ENCODE results near the gene PIK3R1.

The PIK3R1 gene

GRCh38 chr5:68285075-68285840, 69.7 kb downstream of the PIK3R1 start:
- DNase-seq (ENCODE audit: low read depth, low spot score), result peak; percentile 68
- H3K4me3 ChIP-seq (ENCODE audit: low read length), result peak overlapping the region; percentile 17

DNA sequence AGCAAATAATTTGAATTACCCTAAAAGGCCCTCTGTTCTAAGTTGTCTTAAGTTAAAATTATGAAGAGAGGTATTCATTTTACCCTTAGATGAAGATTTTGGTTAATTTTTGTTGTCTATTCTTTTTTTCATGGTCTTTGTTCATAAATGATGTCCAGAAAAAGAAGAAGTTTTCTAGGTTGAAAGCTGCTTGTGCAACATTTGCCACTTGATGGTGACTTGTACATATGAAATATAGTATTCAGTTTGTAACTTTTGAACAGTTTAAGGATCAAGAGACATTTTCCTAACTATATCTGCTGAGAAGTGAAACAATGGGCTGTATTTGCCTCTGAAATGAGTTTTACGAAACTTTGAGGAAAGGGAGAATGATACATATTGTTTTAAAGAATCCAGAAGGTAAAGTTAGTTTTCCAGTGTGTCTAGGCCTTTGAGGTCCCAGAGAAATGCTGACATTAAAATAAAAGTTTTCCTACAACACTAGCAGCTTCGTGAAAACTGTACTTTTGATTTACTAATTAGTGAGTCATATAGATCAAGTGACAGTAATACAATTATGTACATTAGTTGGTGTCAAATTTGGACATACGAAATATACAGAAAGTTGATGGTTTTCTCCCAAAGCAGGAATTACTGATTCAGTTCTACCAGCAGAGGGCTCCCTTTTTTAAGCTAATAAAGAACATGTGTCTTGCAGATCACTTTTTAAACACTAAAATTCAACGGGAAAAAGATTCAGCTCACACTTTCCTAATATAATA, 70.5 kb downstream of the PIK3R1 start:
- peak; percentile 79 for DNase-seq (ENCODE audit: low read depth, low spot score)
- peak overlapping the region; percentile 17; the same call in 1 of the 2 replicates for H3K4me3 ChIP-seq (ENCODE audit: low read length)

- no peak for DNase-seq (ENCODE audit: low read depth, low spot score)
- no peak overlapping the region for H3K4me3 ChIP-seq (ENCODE audit: low read length)
Observed at GRCh38 chr5:68286612-68286912, 71.0 kb downstream of the PIK3R1 start.

- peak overlapping the region; percentile 52 for H3K4me3 ChIP-seq (ENCODE audit: low read length)
- DNase-seq (ENCODE audit: low read depth, low spot score), result no peak
Observed at GRCh38 chr5:68287631-68287975, 72.0 kb downstream of the PIK3R1 start.

- peak; percentile 77 for DNase-seq (ENCODE audit: low read depth, low spot score)
- H3K4me3 ChIP-seq (ENCODE audit: low read length), result peak overlapping the region; percentile 52
Observed at GRCh38 chr5:68287976-68288706, 72.6 kb downstream of the PIK3R1 start.

- peak overlapping the region; percentile 52 for H3K4me3 ChIP-seq (ENCODE audit: low read length)
- DNase-seq (ENCODE audit: low read depth, low spot score), result no peak
Observed at GRCh38 chr5:68288707-68289134, 73.2 kb downstream of the PIK3R1 start.

- no peak for DNase-seq (ENCODE audit: low read depth, low spot score)
- H3K4me3 ChIP-seq (ENCODE audit: low read length), result no peak overlapping the region
Observed at GRCh38 chr5:68289498-68289897, 73.9 kb downstream of the PIK3R1 start.

- no peak overlapping the region for H3K4me3 ChIP-seq (ENCODE audit: low read length)
- no peak for DNase-seq (ENCODE audit: low read depth, low spot score)
Observed at GRCh38 chr5:68290260-68290674, 74.7 kb downstream of the PIK3R1 start.

GRCh38 chr5:68290847-68291246, 75.3 kb downstream of the PIK3R1 start:
- no peak for DNase-seq (ENCODE audit: low read depth, low spot score)
- H3K4me3 ChIP-seq (ENCODE audit: low read length), result no peak overlapping the region

- H3K4me3 ChIP-seq (ENCODE audit: low read length), result no peak overlapping the region
- DNase-seq (ENCODE audit: low read depth, low spot score), result no peak
Observed at GRCh38 chr5:68292316-68292715, 76.8 kb downstream of the PIK3R1 start.

DNA sequence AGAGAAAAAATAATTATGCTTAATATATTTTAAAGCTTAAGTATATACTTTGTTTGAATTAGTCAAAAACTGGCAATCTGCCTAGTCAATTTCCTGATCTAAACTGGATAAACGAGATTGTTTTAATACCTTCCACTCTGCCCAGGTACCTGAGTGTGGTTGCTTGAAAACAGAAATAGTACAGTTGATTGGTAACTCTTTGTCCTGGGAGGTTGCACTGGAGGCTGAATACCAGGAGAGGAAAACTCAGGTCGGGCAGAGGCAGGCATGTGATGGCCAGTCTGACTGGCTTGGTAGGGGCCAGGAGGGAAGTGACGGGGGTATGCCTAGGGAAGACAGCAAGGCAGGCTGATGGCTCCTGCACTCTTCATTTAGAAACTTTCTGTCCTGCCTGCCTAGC, 80.2 kb downstream of the PIK3R1 start:
- DNase-seq (ENCODE audit: low read depth, low spot score), result no peak

GRCh38 chr5:68296895-68297294, 81.3 kb downstream of the PIK3R1 start:
- H3K4me3 ChIP-seq (ENCODE audit: low read length), result no peak overlapping the region

More for the DNA sequence above, 80.2 kb downstream of the PIK3R1 start:
- H3K4me3 ChIP-seq (ENCODE audit: low read length), result no peak overlapping the region

GRCh38 chr5:68297656-68298055, 82.1 kb downstream of the PIK3R1 start:
- DNase-seq (ENCODE audit: low read depth, low spot score), result no peak

More at GRCh38 chr5:68296895-68297294, 81.3 kb downstream of the PIK3R1 start:
- DNase-seq (ENCODE audit: low read depth, low spot score), result no peak

DNA sequence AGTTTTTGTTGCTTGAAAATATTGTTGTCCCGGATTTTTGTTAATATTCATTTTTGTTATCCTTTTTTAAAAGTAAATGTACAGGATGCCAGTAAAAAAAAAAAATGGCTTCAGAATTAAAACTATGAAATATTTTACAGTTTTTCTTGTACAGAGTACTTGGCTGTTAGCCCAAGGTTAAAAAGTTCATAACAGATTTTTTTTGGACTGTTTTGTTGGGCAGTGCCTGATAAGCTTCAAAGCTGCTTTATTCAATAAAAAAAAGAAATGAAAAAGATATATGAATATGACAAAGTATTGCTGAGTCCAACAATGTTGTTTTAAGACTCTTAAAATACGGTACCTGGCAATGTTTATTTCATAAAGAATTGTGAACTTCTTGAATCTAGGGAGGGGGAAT, 82.9 kb downstream of the PIK3R1 start:
- no peak overlapping the region for H3K4me3 ChIP-seq (ENCODE audit: low read length)
- no peak for DNase-seq (ENCODE audit: low read depth, low spot score)

More at GRCh38 chr5:68297656-68298055, 82.1 kb downstream of the PIK3R1 start:
- H3K4me3 ChIP-seq (ENCODE audit: low read length), result no peak overlapping the region

DNA sequence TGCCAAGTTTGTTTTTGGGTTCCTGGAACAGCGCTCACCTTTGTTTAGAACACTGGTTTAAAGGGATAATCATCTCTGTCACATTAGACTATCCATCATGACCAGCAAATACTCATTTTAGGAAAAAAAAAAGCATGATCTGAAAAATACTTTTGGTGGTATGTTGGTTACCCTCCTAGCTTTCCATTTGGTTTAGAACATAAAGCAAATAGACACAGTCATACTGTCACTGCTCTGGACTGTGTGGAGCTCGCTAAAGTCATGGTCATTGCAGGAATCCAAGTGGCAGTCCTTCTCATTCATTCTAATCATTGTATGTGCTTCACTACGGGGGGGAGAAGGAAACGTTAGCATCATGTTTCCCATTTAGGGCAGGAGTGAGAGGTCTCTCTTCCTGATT, 83.5 kb downstream of the PIK3R1 start:
- DNase-seq (ENCODE audit: low read depth, low spot score), result no peak
- H3K4me3 ChIP-seq (ENCODE audit: low read length), result no peak overlapping the region

GRCh38 chr5:68299575-68299974, 84.0 kb downstream of the PIK3R1 start:
- no peak overlapping the region for H3K4me3 ChIP-seq (ENCODE audit: low read length)
- no peak for DNase-seq (ENCODE audit: low read depth, low spot score)

- no peak for DNase-seq (ENCODE audit: low read depth, low spot score)
- no peak overlapping the region for H3K4me3 ChIP-seq (ENCODE audit: low read length)
Observed at GRCh38 chr5:68303038-68303738, 87.6 kb downstream of the PIK3R1 start.

DNA sequence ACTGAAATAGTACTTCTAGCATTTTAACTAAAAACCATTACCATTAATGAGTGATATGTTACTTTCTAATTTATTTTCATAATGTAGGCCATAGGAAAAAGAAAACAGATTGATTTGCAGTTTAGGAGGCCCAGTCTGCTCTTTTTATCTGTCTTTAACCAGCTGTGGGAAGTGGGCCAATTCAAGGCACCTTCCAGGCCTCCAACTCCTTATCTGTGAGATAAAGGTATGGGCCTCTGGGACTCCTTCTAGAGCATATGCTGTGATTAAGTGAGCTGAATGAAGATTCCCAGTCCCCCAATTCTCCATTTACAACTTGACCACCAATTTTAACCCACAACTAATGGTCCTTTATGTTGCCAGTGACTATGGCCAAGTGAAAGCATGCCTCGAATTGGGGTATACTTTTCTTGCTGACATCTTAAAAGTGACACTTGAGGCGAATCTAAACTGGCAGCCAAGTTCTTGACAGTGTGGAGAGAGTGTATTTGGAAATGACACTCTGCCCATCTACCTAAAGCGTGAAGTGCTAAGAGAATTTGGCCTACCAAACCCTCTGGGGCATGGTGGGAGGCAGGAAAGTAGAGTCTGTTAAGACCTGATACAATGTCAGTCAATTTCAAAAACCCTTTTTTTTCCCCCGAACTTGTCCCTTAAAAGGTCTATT, 88.3 kb downstream of the PIK3R1 start:
- H3K4me3 ChIP-seq (ENCODE audit: low read length), result no peak overlapping the region
- no peak for DNase-seq (ENCODE audit: low read depth, low spot score)
